ENCODE results near the gene CST9L. TPM values are rescaled to one million over a fixed set of nuclear protein-coding genes. Genes with fewer than 3 reads are reported as not detected.
A peak's percentile ranks its signal among the peaks of the same experiment; 100 is the strongest.

The CST9L gene
- total RNA-seq, 1 experiment from 2014 or later = not detected

DNA sequence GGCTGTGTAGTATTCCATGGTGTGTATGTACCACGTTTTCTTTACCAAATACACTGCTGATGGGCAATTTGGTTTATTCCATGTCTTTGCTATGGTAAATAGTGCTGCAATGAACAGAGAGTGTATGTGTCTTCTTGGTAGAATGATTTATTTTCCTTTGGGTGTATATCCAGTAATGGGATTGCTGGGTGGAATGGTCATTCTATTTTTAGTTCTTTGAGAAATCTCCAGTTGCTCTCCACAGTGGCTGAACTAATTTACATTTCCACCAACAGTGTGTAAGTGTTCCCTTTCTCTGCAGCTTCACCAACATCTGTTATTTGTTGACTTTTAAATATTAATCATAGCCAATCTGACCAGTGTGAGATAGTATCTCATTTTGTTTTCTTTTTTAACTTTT is 13.9 kb downstream of the CST9L start:
- Mint-ChIP-seq H3K27me3 (ENCODE audit: insufficient read depth, unreplicated experiment) (peaks cover 15% of the 10 kb centered on the region), H3K9me3 (ENCODE audit: unreplicated experiment) (peaks cover 20% of the 10 kb centered on the region), H3K36me3 (ENCODE audit: insufficient read depth, unreplicated experiment) (no peaks in the 10 kb centered on the region), H3K4me3 (ENCODE audit: unreplicated experiment) (no peak overlapping the region), H3K4me1 (ENCODE audit: insufficient read depth, unreplicated experiment) (no peaks in the 10 kb centered on the region), H3K27ac (ENCODE audit: low read depth, unreplicated experiment) (no peak overlapping the region)
- no TSS peak for BruUV-seq (replicated peaks)
- ChIA-PET CTCF (interaction anchor here (0.6 to 1.1 kb wide), 3 partner anchors 28 to 137 kb away, joined by 3 to 4 read pairs (median 4); partner anchors contain the start of gene NAPB), POLR2A (no interaction called here)
- DNase-seq (ENCODE audit: unreplicated experiment) = no peak
- TF ChIP-seq, protein P1, sequence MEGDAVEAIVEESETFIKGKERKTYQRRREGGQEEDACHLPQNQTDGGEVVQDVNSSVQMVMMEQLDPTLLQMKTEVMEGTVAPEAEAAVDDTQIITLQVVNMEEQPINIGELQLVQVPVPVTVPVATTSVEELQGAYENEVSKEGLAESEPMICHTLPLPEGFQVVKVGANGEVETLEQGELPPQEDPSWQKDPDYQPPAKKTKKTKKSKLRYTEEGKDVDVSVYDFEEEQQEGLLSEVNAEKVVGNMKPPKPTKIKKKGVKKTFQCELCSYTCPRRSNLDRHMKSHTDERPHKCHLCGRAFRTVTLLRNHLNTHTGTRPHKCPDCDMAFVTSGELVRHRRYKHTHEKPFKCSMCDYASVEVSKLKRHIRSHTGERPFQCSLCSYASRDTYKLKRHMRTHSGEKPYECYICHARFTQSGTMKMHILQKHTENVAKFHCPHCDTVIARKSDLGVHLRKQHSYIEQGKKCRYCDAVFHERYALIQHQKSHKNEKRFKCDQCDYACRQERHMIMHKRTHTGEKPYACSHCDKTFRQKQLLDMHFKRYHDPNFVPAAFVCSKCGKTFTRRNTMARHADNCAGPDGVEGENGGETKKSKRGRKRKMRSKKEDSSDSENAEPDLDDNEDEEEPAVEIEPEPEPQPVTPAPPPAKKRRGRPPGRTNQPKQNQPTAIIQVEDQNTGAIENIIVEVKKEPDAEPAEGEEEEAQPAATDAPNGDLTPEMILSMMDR (IDR thresholded peaks at IDR 0.05; ENCODE audit: unreplicated experiment) = no peak
- intact Hi-C loops (cut with micrococcal nuclease) = no loop called here

DNA sequence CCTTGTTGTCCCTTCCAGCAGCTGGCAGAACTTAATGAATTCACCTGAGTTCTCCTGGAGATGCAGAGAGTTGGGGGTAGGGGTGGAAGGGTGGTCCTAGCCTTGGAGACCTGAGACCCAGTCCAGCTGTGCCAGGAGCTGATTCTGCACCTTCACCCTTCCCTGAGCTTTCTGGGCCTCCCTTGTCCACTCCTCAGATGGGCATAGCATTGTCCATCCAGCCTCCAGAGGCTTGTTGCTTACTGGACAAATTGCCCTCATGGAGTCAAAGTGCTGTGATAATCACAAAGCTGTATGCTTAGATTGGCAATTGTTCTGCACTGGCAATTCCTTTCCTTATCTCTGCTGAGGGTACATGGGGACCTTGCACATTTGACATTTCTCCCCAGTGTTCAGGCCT is 16.5 kb downstream of the CST9L start:
- no TSS peak for BruUV-seq (replicated peaks)
- Mint-ChIP-seq H3K27ac (ENCODE audit: low read depth, unreplicated experiment) (no peak overlapping the region), H3K4me1 (ENCODE audit: insufficient read depth, unreplicated experiment) (no peaks in the 10 kb centered on the region)

DNA sequence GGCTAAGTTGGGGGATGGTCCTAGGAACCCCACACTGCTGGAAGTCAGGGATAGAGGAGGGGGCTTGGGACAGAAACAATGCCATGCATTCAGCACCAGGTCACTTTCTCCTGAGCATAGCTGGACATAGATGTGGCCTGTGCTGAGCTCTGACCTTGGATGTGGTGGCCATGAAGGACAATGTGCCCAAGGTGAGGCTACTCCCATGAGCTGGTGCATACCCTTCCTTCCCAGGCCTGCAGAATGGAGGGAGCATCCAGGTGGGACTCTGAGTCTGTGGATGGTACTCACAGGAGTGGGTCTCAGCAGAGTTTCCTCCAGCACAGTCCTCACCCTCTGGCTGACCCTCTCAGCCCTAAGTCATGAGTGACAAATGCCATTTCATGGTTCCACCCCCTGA is 16.9 kb downstream of the CST9L start:
- no peaks in the 10 kb centered on the region for H3K4me1 Mint-ChIP-seq (ENCODE audit: insufficient read depth, unreplicated experiment)
- CTCF ChIA-PET = interaction anchor here (0.6 to 1.8 kb wide), 3 partner anchors 18 to 110 kb away, joined by 3 to 5 read pairs (median 3); no protein-coding TSS in a partner anchor
- no peaks in the 10 kb centered on the region for H3K27me3 Mint-ChIP-seq (ENCODE audit: insufficient read depth, unreplicated experiment)
- intact Hi-C loops (cut with micrococcal nuclease) = no loop called here
- H3K4me3 Mint-ChIP-seq (ENCODE audit: unreplicated experiment) = no peak overlapping the region
- no TSS peak for BruUV-seq (replicated peaks)
- no peaks in the 10 kb centered on the region for H3K36me3 Mint-ChIP-seq (ENCODE audit: insufficient read depth, unreplicated experiment)
- no peak overlapping the region for H3K27ac Mint-ChIP-seq (ENCODE audit: low read depth, unreplicated experiment)
- POLR2A ChIA-PET = interaction anchor here (1.2 kb wide), 1 partner anchor 11 kb away, joined by 3 read pairs; no protein-coding TSS in a partner anchor
- no peak for DNase-seq (ENCODE audit: unreplicated experiment)
- peaks cover 2% of the 10 kb centered on the region for H3K9me3 Mint-ChIP-seq (ENCODE audit: unreplicated experiment)
- TF ChIP-seq, protein P1 (IDR thresholded peaks at IDR 0.05; ENCODE audit: unreplicated experiment) = no peak

More for the DNA sequence above, 16.5 kb downstream of the CST9L start:
- Mint-ChIP-seq H3K9me3 (ENCODE audit: unreplicated experiment) (peaks cover 7% of the 10 kb centered on the region), H3K4me3 (ENCODE audit: unreplicated experiment) (no peak overlapping the region), H3K36me3 (ENCODE audit: insufficient read depth, unreplicated experiment) (no peaks in the 10 kb centered on the region), H3K27me3 (ENCODE audit: insufficient read depth, unreplicated experiment) (peaks cover 2% of the 10 kb centered on the region)
- POLR2A ChIA-PET = interaction anchor here (1.2 kb wide), 1 partner anchor 10 kb away, joined by 3 read pairs; no protein-coding TSS in a partner anchor
- CTCF ChIA-PET = interaction anchor here (0.6 to 1.8 kb wide), 2 partner anchors 81 to 110 kb away, joined by 3 to 5 read pairs; no protein-coding TSS in a partner anchor
- TF ChIP-seq, protein P1 (IDR thresholded peaks at IDR 0.05; ENCODE audit: unreplicated experiment) = no peak
- intact Hi-C loops (cut with micrococcal nuclease) = no loop called here
- DNase-seq (ENCODE audit: unreplicated experiment) = no peak

DNA sequence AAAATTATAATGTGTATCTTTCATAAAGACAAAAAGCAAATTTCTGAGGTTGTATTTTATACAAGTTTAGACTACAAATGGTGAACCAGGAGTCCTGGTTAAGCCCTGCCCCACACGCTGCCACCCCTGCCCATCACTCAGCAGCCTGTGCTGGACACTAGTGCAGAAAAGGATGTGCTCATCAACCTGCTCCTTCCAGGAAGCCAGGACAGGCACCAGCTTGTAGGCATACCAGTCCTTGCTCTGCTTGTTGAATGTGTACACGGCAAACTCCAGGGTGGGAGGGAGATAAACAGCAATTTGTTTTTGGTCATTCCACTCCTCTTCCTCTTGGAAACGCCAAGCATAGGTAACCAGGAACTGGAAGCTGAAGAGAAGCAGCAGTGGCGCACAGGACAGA is 18.1 kb downstream of the CST9L start:
- Mint-ChIP-seq H3K27ac (ENCODE audit: low read depth, unreplicated experiment) (no peak overlapping the region), H3K27me3 (ENCODE audit: insufficient read depth, unreplicated experiment) (no peaks in the 10 kb centered on the region), H3K4me3 (ENCODE audit: unreplicated experiment) (no peak overlapping the region), H3K9me3 (ENCODE audit: unreplicated experiment) (no peaks in the 10 kb centered on the region), H3K36me3 (ENCODE audit: insufficient read depth, unreplicated experiment) (no peaks in the 10 kb centered on the region), H3K4me1 (ENCODE audit: insufficient read depth, unreplicated experiment) (no peaks in the 10 kb centered on the region)
- intact Hi-C loops (cut with micrococcal nuclease) = no loop called here
- DNase-seq (ENCODE audit: unreplicated experiment) = peak; percentile 9
- ChIA-PET CTCF (interaction anchor here (1.8 kb wide), 1 partner anchor 109 kb away, joined by 5 read pairs; no protein-coding TSS in a partner anchor), POLR2A (interaction anchor here (0.8 kb wide), 1 partner anchor 16 kb away, joined by 3 read pairs; no protein-coding TSS in a partner anchor)
- TF ChIP-seq, protein P1 (IDR thresholded peaks at IDR 0.05; ENCODE audit: unreplicated experiment) = no peak
- no TSS peak for BruUV-seq (replicated peaks)
